SK-N-MC (cell line): ENCODE results near the gene GHRH.

Experiments used
- EZH2 ChIP-seq: fragments of 200-600 bp; sonication (generic); IDR thresholded peaks from one replicate; pipeline ENCODE4 v1.6.1; 2017; ENCODE audit warnings: antibody characterized with exemption
- FOXP2 ChIP-seq: optimal IDR thresholded peaks from 2 replicates; pipeline ENCODE3; 2011; ENCODE audit warnings: mild to moderate bottlenecking, moderate library complexity; ENCODE audit not compliant: insufficient read depth; ENCODE audit errors: extremely low read length, control extremely low read depth
- POLR2AphosphoS5 ChIP-seq: IDR thresholded peaks from 2 replicates; pipeline ENCODE4 v1.6.1; 2012; ENCODE audit warnings: mild to moderate bottlenecking, low read depth, low read length, borderline replicate concordance

- TF ChIP-seq POLR2AphosphoS5 (no peak), EZH2 (no peak), FOXP2 (no peak)
Measured at GRCh38 chr20:37298190-37298939, 36.8 kb upstream of the GHRH start.
